ENCODE results near the gene CSH1. TPM values are rescaled to one million over a fixed set of nuclear protein-coding genes. Genes with fewer than 3 reads are reported as not detected.
"Not testable (repeated sequence)": the region's sequence is repeated elsewhere in the genome, so short reads cannot be mapped to it uniquely, and the experiment has no call there.

CSH1 gene
- total and polyA plus RNA-seq, 4 donors: not detected

- TF ChIP-seq GABPA (IDR thresholded peaks at IDR 0.05 in 1 of 2, conservative IDR thresholded peaks at IDR 0.05 in 1 of 2) (no peak), FOXA2 (IDR thresholded peaks at IDR 0.05) (no peak), ZBTB33 (IDR thresholded peaks at IDR 0.05) (no peak), HNF4A (conservative IDR thresholded peaks at IDR 0.05) (no peak), CTCF (IDR thresholded peaks at IDR 0.05; ENCODE audit: low read depth, low read length, missing input control) (peak; percentile 94), HNF4G (IDR thresholded peaks at IDR 0.05) (no peak), RAD21 (IDR thresholded peaks at IDR 0.05) (peak; percentile 86 to 90), YY1 (IDR thresholded peaks at IDR 0.05) (no peak), JUND (IDR thresholded peaks at IDR 0.05) (no peak)
- Histone ChIP-seq H3K27me3 (ENCODE audit: control insufficient read depth in 4 of 4, insufficient read depth in 4 of 4, low read length in 3 of 4) (no peaks in the 10 kb centered on the region), H3K4me1 (ENCODE audit: control insufficient read depth in 4 of 4, insufficient read depth in 4 of 4, low read length in 3 of 4) (peaks cover 0 to 3% (median 0%) of the 10 kb centered on the region in 4 donors), H3K4me3 (ENCODE audit: low read depth in 1 of 3, low read length in 3 of 3) (no peak overlapping the region), H3K27ac (ENCODE audit: low read depth in 1 of 2, low read length in 2 of 2) (no peak overlapping the region), H3K36me3 (ENCODE audit: control insufficient read depth in 4 of 4, insufficient read depth in 3 of 4, low read depth in 1 of 4, low read length in 3 of 4) (no peaks in the 10 kb centered on the region), H3K9ac (ENCODE audit: low read depth in 1 of 2, low read length in 2 of 2) (no peak overlapping the region), H3K9me3 (ENCODE audit: control insufficient read depth in 4 of 4, low read length in 3 of 4) (no peaks in the 10 kb centered on the region)
- peak; percentile 71 for DNase-seq (ENCODE audit: low spot score)
- 41% methylated on average over 8 of the region's 8 CpGs for WGBS
Measured at GRCh38 chr17:63919311-63919723, 22.9 kb upstream of the CSH1 start.

GRCh38 chr17:63918789-63919305 lies 22.5 kb upstream of the CSH1 start, which contains the start of gene GH1:
Gene GH1 (minus strand): TSS chr17:63918839. CDS start chr17:63918776, 63 bp downstream.
- not testable (repeated sequence) for H3K27ac ChIP-seq (ENCODE audit: low read depth in 1 of 2, low read length in 2 of 2); H3K9me3 ChIP-seq (ENCODE audit: control insufficient read depth in 4 of 4, low read length in 3 of 4); DNase-seq (ENCODE audit: low spot score); H3K4me3 ChIP-seq (ENCODE audit: low read depth in 1 of 3, low read length in 3 of 3); H3K36me3 ChIP-seq (ENCODE audit: control insufficient read depth in 4 of 4, insufficient read depth in 3 of 4, low read depth in 1 of 4, low read length in 3 of 4); H3K27me3 ChIP-seq (ENCODE audit: control insufficient read depth in 4 of 4, insufficient read depth in 4 of 4, low read length in 3 of 4); H3K9ac ChIP-seq (ENCODE audit: low read depth in 1 of 2, low read length in 2 of 2); H3K4me1 ChIP-seq (ENCODE audit: control insufficient read depth in 4 of 4, insufficient read depth in 4 of 4, low read length in 3 of 4)
- WGBS: 49% methylated on average over 10 of the region's 10 CpGs

- H3K9me3 ChIP-seq (ENCODE audit: control insufficient read depth in 4 of 4, low read length in 3 of 4): no peaks in the 10 kb centered on the region
- TF ChIP-seq FOXA2 (IDR thresholded peaks at IDR 0.05) (no peak), YY1 (IDR thresholded peaks at IDR 0.05) (no peak), REST (IDR thresholded peaks at IDR 0.05) (no peak), HNF4A (conservative IDR thresholded peaks at IDR 0.05) (no peak), NR2F2 (IDR thresholded peaks at IDR 0.05) (no peak), GABPA (IDR thresholded peaks at IDR 0.05 in 1 of 2, conservative IDR thresholded peaks at IDR 0.05 in 1 of 2) (no peak), SP1 (IDR thresholded peaks at IDR 0.05) (no peak), TAF1 (conservative IDR thresholded peaks at IDR 0.05) (no peak), EGR1 (IDR thresholded peaks at IDR 0.05; ENCODE audit: low read depth in 2 of 2) (no peak), ATF3 (IDR thresholded peaks at IDR 0.05) (no peak), RXRA (IDR thresholded peaks at IDR 0.05) (no peak)
- 52% methylated on average over 10 of the region's 10 CpGs for WGBS
- no peaks in the 10 kb centered on the region for H3K36me3 ChIP-seq (ENCODE audit: control insufficient read depth in 4 of 4, insufficient read depth in 3 of 4, low read depth in 1 of 4, low read length in 3 of 4)
- H3K27ac ChIP-seq (ENCODE audit: low read depth in 1 of 2, low read length in 2 of 2): no peak overlapping the region
- peaks cover 0 to 3% (median 0%) of the 10 kb centered on the region in 4 donors for H3K4me1 ChIP-seq (ENCODE audit: control insufficient read depth in 4 of 4, insufficient read depth in 4 of 4, low read length in 3 of 4)
- no peak overlapping the region for H3K9ac ChIP-seq (ENCODE audit: low read depth in 1 of 2, low read length in 2 of 2)
- no peak overlapping the region for H3K4me3 ChIP-seq (ENCODE audit: low read depth in 1 of 3, low read length in 3 of 3)
- no peaks in the 10 kb centered on the region for H3K27me3 ChIP-seq (ENCODE audit: control insufficient read depth in 4 of 4, insufficient read depth in 4 of 4, low read length in 3 of 4)
- DNase-seq (ENCODE audit: low spot score): no peak
Measured at GRCh38 chr17:63918305-63918704, 21.9 kb upstream of the CSH1 start.

Data from liver (tissue), 9 donors.